Urothelium cell line (cell line): Measurements from ENCODE around the gene TSPEAR.

Experiments
- DNase-seq: peaks from one replicate; pipeline ENCODE4 v3.0.0; 2011; ENCODE audit warnings: low spot score, mixed read lengths
- FAIRE-seq: peaks from 2 replicates; lab custom pipeline; 2011; peaks lifted over from hg19 to GRCh38; lab: Jason Lieb, UNC

TSPEAR gene

GRCh38 chr21:44498280-44499210 is 212.8 kb downstream of the TSPEAR start:
- FAIRE-seq, result no peak

GRCh38 chr21:44497703-44498126 is 213.7 kb downstream of the TSPEAR start:
- DNase-seq (no peak), FAIRE-seq (no peak)

More at GRCh38 chr21:44498280-44499210, 212.8 kb downstream of the TSPEAR start:
- no peak for DNase-seq

- DNase-seq (no peak), FAIRE-seq (no peak)
These were observed 214.5 kb downstream of the TSPEAR start for GRCh38 chr21:44496564-44497550.

- no peak for DNase-seq
- no peak for FAIRE-seq
These were observed 215.5 kb downstream of the TSPEAR start for GRCh38 chr21:44495611-44496563.

DNA sequence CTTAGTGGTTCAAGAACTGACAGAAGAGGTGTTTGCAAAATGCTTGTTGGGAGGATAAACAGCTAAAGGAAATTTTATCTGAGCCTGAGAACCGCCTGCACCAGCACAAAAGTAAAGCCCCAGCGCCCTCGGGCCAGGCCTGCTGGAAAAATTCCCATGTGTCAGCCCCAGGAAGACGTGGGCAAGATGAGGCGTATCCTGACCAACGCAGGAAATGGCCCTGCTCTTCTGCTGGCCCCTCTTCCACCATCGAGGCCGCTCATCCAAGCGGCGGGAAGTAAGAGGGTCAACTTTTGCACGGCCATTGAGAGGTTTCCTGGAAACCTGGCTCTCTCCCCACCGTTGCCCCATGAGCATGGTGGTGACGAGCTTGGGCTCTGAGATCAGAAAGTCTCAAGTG is 216.4 kb downstream of the TSPEAR start:
- no peak for FAIRE-seq

DNA sequence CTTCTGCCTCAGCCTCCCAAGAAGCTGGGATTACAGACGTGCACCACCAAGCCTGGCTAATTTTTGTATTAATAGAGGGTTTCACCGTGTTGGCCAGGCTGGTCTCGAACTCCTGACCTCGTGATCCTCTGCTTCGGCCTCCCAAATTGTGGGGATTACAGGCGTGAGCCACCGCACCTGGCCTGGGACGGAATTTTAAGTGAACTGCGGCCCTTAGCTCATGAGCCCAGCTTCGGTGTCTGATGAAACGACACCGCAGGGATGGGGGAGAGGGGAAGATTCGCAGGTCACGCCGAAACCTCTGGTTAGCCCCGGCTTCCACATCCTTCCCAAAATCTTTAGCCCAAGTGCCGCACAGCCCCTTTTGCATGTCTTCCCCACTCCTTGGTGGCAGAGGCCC is 217.0 kb downstream of the TSPEAR start:
- FAIRE-seq (no peak), DNase-seq (no peak)

More for the DNA sequence above, 216.4 kb downstream of the TSPEAR start:
- no peak for DNase-seq

- FAIRE-seq (no peak), DNase-seq (no peak)
These were observed 218.6 kb downstream of the TSPEAR start for GRCh38 chr21:44492567-44493385.

DNA sequence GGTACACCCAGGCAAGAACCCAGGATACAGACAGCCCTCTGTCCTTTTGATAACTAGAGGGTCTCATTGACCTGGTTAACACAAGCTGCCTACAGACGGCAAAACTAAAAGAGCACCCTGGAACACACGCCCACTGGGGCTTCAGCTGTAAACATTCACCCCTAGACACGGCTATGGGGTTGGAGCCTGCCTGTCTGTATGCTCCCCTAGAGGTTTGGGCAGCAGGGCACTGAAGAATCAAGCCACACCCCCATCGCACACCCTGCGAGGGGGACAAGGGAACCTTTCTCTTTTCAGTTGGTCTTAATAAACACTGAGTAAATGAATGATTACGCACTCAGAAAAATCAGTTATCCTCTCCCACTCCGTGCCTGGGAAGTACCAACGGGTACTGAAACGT is 220.6 kb downstream of the TSPEAR start:
- DNase-seq (no peak), FAIRE-seq (no peak)

DNA sequence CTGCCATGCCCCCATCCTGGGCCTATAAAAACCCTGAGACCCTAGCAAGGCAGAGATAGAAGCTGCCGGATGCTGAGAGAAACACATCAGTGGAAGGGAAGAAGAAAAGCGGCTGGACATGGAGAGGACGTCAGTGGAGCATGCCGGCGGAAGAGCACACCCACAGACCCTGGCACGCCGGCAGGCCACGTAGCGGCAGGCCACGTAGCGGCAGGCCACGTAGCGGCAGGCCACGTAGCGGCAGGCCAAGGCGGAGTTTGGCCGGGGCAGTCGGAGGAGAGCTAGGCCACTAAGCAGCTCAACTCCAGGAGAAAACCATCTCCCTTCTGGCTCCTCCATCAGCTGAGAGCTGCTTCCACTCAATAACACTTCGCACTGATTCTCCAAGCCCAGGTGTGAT is 221.0 kb downstream of the TSPEAR start:
- FAIRE-seq (no peak), DNase-seq (no peak)

- DNase-seq (no peak), FAIRE-seq (no peak)
These were observed 221.4 kb downstream of the TSPEAR start for GRCh38 chr21:44489962-44490361.

- FAIRE-seq (no peak), DNase-seq (peak; percentile 23)
These were observed 223.5 kb downstream of the TSPEAR start for GRCh38 chr21:44487831-44488230.

GRCh38 chr21:44486302-44486701 is 225.1 kb downstream of the TSPEAR start:
- DNase-seq (peak; percentile 28), FAIRE-seq (no peak)

DNA sequence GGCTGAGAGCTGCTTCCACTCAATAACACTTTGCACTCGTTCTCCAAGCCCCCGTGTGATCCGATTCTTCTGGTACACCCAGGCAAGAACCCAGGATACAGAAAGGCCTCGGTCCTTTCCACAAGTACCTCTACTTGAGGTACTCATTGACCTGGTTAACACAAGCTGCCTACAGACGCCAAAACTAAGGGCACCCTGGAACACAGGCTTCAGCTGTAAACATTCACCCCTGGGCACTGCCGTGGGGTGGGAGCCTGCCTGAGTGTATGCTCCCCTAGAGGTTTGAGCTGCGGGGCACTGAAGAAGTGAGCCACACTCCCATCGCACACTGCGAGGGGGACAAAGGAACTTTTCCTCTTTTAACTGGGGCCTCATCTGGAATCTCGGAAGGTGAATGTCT is 225.6 kb downstream of the TSPEAR start:
- DNase-seq (no peak), FAIRE-seq (no peak)

GRCh38 chr21:44485254-44485793 is 226.0 kb downstream of the TSPEAR start:
- DNase-seq (peak; percentile 79), FAIRE-seq (peak; percentile 82)

DNA sequence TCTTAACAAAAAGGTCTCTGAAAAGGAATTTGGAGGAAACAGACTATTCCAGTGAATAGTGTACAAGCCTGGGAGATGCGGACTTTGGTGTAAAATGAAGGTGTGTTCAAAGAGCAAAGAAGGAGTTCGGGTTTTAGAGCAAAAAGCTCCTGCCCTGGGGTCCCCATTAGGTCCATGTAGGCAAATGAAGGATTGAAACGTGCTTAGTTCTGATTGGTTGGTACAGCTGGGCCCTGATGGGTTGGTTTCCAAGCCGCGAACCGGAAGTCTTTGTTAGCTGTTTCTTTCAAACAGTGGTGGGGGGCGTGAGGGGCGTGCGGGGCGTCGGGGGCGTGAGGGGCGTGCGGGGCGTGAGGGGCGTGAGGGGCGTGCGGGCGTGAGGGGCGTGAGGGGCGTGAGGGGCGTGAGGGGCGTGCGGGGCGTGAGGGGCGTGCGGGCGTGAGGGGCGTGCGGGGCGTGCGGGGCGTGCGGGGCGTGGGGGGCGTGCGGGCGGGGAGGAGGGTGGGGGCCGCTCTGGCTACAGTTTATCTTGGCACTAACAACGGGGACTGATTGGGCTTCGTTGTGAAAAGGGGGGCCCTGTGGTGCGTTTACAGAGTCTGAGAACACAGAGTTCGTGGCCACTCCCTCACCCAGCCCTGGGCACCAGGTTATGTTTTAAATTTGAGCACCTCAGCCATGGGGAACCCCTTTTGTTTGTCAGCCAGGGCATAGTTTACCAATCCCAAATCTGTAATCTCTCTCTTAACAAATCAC is 226.7 kb downstream of the TSPEAR start:
- FAIRE-seq (no peak), DNase-seq (no peak)

- FAIRE-seq, result no peak
- DNase-seq, result no peak
These were observed 227.8 kb downstream of the TSPEAR start for GRCh38 chr21:44483288-44484237.

DNA sequence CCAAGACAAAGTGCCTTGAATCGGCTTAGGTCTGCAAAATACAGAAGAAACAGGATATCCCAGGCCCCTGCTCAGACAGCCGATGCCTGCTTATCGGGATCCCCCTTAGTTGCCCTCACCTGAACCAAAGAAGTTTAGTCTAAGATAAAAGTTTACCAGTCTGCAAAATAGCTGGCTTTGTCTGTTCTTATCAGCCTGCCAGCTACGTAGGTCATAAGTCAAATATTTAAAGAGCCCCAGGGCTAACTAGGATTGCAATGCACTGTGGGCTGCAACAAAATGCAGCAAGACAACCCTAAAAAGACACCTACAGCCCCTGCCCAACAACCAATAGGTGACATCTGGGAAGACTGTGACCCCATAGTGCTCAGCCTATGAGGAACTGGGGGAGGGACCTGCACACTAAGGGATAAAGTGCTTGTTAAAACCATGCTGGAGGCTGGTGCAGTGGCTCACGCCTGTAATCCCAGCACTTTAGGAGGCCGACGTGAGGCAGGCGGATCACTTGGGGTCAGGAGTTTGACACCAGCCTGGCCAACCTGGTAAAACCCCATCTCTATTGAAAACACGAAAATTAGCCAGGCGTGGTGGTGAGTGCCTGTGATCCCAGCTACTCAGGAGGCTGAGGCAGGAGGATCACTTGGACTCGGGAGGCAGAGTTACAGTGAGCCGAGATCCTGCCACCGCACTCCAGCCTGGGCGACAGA is 228.6 kb downstream of the TSPEAR start:
- no peak for DNase-seq
- FAIRE-seq, result no peak
